Right hindlimb (tissue), 1 donor: ENCODE measurements around the gene HS2ST1.
A peak's percentile ranks its signal among the peaks of the same experiment; 100 is the strongest.

Experiments used
- DNase-seq: peaks from one replicate; pipeline ENCODE4 v3.0.0-alpha.2; 2018

Gene HS2ST1

GRCh38 chr1:87144316-87144895 lies 230.0 kb downstream of the HS2ST1 start:
- no peak for DNase-seq

DNA sequence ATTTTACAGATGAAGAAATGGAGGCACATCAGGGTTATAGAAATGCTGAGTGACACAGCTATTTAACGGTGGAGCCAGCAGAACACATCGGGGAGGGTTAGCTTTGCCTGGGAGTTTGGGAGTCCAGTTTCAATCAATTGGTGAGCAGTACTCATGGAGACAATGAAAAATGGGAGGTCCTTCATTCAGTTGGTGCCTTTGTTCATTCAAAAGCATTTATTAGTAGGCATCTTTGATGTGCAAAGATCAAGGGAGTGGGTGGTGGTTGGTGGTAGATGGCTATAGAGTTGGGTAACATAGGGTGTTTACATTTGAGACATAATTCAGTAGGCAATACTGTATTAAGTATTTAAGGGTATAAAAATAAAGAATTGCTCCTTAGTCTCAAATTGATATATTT lies 230.5 kb downstream of the HS2ST1 start:
- no peak for DNase-seq

- no peak for DNase-seq
These were observed 232.1 kb downstream of the HS2ST1 start for GRCh38 chr1:87146538-87146937.

DNA sequence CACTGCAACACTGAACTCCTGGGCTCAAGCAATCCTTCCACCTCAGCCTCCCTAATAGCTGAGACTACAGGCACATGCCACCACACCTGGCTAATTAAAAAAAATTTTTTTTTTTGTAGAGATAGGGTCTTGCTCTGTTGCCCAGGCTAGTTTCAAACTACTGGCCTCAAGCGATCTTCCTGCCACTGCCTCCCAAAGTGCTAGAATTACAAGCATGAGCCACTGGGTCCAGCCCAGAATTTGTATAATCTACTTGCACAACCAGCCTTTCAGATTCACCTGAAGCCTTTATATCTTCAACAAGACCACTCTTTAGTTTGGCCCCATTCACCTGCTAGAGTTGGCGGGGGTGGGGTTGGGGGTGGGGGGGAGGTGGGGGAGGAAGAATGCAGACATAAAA lies 232.6 kb downstream of the HS2ST1 start:
- DNase-seq, result no peak

DNA sequence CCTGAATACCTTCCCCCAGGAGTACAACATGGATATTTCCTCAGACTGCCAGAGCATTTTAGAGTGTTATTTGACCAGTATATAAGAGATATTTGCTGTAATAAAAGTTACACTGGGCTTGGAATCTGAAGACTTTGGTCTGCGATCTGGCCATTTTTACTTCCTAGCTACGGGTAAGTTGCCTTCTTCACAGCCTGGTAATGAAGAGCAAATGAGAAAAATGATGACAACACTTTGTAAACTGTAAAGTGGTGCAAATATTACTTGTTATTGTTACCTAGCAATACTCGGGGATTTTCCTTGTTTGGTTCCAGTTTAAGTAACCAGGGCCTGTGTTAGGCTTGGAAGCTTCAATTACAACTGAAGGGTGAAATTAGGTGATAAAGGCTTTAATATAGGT lies 233.4 kb downstream of the HS2ST1 start:
- no peak for DNase-seq

GRCh38 chr1:87148661-87149060 lies 234.2 kb downstream of the HS2ST1 start:
- DNase-seq, result no peak

DNA sequence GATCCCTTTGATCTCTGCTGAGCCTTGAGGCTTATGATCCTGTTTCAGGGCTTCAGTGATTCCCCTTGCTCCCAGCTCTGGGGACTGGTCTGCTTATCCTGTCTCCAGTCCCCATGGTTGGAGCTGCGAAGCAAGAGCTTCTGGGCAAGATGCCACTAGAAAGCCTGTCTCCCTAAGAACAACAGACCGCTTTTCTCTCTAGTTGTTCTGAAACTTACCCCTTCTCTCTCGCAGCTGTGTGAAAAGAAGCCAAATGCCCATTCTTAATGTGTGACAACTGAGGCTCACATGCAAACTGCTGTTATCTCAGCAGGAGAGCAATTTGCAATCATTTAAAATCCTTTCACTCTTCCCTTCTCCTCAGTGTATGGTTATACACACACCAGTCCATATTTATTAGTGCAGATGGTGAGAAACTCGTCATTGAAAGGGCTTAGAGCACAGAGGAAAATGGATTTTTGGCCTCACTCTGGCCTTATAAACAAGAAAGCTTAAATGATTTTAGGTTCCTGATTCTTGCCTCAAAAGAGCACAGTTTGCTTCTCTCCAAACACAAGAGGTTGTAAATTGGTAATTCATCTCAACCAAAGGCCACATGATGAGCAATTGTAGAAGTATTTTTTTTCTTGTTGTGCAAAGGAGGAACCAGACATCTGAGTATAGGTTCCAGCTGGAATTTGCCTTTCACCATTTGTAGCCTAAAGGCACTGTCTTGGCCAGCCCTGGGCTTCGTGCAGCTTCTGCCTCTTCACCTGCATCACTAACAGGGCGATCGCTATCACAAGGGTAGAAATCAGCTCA lies 235.0 kb downstream of the HS2ST1 start:
- no peak for DNase-seq

GRCh38 chr1:87150143-87150542 lies 235.7 kb downstream of the HS2ST1 start:
- no peak for DNase-seq

DNA sequence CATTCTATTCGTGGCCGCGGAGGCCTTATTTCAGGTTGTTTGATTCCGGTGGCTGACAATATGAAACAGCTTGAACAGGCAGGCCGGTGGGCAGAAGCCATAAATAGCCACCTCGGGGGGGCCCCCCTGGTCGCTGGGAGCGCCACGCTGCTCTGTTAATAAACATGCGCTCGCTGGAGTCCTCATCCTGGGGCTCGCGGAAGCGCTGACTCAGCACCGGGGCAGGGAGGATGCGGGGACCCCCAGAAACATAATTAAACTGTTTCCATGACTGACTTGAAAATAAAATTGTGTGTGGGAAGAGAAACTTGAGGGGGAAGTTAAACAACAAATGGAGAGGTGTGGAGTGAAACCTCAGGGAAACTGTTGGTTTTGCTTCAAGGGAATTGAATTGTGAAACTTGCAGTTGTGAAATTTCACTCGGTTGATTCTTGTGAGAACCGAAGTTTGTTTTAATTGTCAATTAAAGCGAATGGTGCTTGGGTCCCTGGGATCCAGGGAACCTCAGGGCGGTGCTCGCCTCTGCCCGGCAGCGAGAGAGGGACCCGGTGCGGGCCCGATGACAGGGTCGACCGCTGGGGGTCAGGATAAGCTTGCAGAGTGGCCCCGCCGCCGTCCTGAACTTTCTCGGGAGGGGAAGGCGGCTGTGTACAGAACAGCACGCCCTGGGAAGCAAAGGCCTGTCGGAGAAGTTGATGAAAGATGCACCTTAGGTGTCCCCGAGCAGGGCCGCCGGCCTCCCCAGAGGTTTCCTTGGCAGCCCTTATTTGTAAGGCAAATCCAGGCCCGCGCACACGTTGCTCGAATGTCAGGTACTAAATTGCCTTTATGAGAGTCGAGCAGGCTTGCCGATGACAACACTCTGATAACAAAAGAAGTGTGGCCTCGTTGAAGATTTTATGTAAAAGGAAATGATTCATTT lies 237.3 kb downstream of the HS2ST1 start:
- DNase-seq, result peak; percentile 87

- DNase-seq, result no peak
These were observed 239.9 kb downstream of the HS2ST1 start for GRCh38 chr1:87154384-87154783.

GRCh38 chr1:87155170-87155569 lies 240.7 kb downstream of the HS2ST1 start:
- no peak for DNase-seq

- no peak for DNase-seq
These were observed 241.2 kb downstream of the HS2ST1 start for GRCh38 chr1:87155648-87156047.

- no peak for DNase-seq
These were observed 241.7 kb downstream of the HS2ST1 start for GRCh38 chr1:87156124-87156523.

DNA sequence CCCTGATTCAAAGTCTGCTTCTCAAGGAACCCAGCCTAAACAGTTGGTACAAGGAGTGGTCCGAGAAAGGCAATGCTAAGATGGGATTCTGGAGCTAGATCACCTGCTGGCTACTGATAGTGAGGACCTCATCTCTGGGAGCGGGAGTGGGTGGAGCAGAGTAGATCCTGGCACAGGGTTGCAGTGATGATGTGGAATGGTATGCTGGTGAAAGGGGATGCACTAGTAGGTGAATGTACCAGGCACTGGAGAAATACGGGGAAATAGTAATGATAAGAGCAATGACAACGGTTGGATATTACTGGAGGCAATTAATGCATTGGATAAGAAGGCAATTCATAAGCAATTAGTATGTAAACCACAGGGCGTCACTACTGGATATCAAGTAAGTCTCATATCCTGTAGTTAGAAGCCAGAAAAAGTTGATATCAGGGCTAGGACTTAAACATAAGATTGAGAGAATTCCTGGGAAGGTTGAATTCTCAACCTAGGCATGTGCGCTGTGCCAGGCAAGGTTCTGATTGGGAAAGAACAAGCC lies 245.0 kb downstream of the HS2ST1 start:
- DNase-seq, result no peak
